AG10803 (cell line): ENCODE measurements around the gene PLXDC2.
"Not testable (repeated sequence)": the region's sequence is repeated elsewhere in the genome, so short reads cannot be mapped to it uniquely, and the experiment has no call there.

Experiments
- DNase-seq: peaks from one replicate; pipeline ENCODE4 v3.0.0; 2010; ENCODE audit warnings: low read depth
- H3K4me3 ChIP-seq: 2 replicates; pipeline ENCODE4 v1.5.1; 2011; ENCODE audit warnings: mild to moderate bottlenecking, low read length, control low read depth
- TF ChIP-seq, protein P1 (sequence below): conservative IDR thresholded peaks from 2 replicates; pipeline ENCODE4 v1.5.1; 2011; ENCODE audit warnings: mild to moderate bottlenecking, low read length, control low read depth, inconsistent platforms

PLXDC2 gene

DNA sequence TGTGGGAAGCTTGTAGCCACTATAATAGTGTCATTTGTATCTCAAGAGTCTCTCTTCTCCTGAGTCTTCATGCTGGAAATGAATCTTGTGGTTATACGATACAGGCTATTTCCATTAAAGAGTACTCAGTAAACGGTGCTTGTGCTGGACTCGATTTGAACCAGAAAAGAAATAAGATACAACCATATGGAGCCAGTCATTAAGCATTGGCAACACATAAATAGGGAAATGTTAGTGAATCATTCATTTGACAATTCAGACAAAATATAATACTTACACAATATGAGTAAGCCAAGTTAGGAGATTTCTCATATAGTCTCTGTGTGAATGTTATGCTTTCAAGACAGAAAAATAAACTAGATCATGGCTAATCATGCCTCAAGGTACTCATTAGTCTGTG, 356.8 kb downstream of the PLXDC2 start:
- no peak for DNase-seq
- H3K4me3 ChIP-seq, result no peak overlapping the region
- TF ChIP-seq, protein P1, sequence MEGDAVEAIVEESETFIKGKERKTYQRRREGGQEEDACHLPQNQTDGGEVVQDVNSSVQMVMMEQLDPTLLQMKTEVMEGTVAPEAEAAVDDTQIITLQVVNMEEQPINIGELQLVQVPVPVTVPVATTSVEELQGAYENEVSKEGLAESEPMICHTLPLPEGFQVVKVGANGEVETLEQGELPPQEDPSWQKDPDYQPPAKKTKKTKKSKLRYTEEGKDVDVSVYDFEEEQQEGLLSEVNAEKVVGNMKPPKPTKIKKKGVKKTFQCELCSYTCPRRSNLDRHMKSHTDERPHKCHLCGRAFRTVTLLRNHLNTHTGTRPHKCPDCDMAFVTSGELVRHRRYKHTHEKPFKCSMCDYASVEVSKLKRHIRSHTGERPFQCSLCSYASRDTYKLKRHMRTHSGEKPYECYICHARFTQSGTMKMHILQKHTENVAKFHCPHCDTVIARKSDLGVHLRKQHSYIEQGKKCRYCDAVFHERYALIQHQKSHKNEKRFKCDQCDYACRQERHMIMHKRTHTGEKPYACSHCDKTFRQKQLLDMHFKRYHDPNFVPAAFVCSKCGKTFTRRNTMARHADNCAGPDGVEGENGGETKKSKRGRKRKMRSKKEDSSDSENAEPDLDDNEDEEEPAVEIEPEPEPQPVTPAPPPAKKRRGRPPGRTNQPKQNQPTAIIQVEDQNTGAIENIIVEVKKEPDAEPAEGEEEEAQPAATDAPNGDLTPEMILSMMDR, result no peak

DNA sequence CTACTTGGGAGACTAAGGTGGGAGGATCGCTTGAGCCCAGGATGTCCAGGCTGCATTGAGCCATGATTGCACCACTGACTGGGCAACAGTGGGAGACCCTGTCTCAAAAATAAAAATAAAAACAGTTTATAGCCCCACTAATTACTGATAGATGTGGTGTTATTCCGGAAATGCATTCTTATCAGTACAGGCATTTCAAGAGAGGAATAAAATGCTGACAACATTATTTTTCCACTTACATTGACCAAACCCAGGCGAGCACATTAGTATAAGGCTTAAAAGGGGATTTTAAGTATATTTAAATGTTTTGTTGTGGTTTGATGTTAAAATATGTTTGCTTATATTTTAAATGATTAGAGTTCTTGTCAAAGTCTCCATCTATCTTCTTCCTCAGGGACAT, 359.5 kb downstream of the PLXDC2 start:
- DNase-seq, result no peak
- H3K4me3 ChIP-seq, result no peak overlapping the region
- TF ChIP-seq, protein P1, result no peak

DNA sequence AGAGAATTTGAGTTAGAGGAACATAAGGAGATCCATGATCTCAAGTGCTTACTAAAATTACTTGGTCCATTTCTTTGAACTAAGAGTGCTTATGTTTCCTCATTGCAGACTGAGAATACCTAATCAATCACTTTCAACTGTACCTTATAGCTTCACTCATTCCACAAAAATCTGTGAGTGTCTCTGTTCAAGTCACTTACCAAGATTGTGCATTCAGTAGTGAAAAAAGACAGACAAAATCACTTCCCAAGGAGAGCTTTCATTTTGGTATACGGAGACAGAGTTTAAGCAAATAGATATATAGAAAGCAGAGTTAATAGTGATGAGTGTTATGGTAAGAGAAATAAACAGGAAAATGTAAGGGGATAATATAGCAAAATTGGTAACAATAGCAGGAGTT, 364.5 kb downstream of the PLXDC2 start:
- TF ChIP-seq, protein P1, result no peak
- DNase-seq, result no peak
- no peak overlapping the region for H3K4me3 ChIP-seq

DNA sequence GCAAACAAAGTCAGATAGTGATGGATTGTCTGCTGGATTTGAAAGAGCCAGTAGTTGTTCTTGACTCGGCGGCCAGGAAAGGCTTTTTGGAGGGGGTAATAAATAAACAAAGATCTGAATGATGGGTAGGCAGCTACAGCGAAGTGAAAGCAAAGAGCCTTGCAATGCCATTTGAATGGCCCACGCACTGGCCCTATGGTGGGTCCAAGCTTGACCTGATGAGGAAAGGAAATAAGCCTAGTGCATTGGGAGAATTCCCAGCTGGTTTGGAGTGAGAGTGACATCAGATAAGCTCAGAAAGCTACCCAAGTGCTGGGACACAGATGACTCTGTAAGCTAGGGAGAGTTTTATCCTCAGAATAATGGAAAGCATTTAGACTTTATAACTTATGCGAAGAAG, 365.2 kb downstream of the PLXDC2 start:
- DNase-seq, result no peak
- TF ChIP-seq, protein P1, result no peak
- H3K4me3 ChIP-seq, result no peak overlapping the region

DNA sequence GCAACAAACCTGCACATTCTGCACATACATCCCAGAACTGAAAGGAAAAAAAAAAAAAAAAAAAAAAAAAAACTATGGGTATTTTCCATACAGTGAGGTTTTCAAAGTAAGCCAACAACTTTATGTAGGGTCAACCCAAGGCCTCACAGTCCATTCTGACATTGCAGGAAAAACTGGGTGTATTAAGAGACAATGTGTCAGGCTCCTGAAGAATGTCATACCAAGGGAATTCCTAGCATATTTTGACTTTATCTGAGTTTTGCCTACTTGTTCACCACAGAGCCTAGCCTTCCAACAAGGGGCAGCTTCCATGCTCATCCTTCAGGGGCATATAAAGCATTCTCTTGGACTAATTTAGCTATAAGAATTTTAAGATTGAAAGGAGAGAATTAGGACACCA, 368.9 kb downstream of the PLXDC2 start:
- no peak for DNase-seq
- TF ChIP-seq, protein P1, result no peak
- H3K4me3 ChIP-seq, result no peak overlapping the region

DNA sequence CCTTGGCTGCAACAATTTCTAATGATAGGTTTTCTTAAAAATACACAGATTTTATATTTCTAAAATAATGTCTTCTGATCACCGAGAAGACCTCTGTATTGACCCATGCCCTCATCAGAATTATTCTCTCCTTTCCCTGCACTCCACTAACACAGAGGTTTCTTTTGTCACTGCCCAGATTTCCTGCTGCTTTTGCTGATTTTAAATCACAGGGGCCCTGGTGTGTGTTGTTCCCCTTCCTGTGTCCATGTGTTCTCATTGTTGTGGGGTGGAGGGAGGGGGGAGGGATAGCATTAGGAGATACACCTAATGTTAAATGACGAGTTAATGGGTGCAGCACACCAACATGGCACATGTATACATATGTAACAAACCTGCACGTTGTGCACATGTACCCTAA, 375.2 kb downstream of the PLXDC2 start:
- H3K4me3 ChIP-seq, DNase-seq: not testable (repeated sequence)

DNA sequence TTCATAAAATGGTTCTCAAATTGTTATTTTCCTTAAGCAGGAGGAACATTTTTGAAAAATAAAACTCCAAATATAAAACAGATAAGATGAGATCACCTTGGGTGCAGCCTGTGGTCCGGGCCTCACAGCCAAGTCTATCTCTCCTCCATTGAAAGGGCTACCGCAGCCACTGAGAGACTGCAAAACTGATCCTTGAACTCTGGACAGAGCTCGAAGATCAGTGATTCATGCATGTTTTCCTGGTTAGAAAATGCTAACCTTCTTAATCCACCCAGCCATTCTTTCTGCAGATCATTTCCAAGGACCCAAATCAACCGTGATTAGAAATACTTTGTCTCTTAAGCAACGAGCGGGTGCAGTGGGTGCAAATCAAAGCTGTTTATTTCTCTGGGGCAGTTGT, 378.8 kb downstream of the PLXDC2 start:
- H3K4me3 ChIP-seq, result no peak overlapping the region
- TF ChIP-seq, protein P1, result no peak
- no peak for DNase-seq

DNA sequence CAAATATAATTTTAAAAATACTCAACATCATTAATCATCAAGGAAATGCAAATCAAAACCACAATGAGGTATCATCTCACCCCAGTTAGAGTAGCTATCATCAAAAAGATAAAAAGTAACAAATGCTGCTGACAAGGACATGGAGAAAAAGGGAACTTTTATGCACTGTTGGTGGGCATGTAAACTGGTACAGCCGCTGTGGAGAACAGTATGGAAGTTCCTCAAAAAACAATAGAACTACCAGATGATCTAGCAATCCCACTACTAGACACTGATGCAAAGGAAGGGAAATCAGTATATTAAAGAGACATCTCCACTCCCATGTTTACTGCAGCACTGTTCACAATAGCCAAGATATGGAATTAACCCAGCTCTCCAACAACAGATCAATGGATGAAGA, 384.5 kb downstream of the PLXDC2 start:
- H3K4me3 ChIP-seq, result no peak overlapping the region
- no peak for DNase-seq
- TF ChIP-seq, protein P1, result no peak
